ENCODE results near the gene FOXN3. TPM values are rescaled to one million over a fixed set of nuclear protein-coding genes. Genes with fewer than 3 reads are reported as not detected.
"Not testable (repeated sequence)": the region's sequence is repeated elsewhere in the genome, so short reads cannot be mapped to it uniquely, and the experiment has no call there.

Gene FOXN3
- total RNA-seq, 1 donor from 2014 or later: 64.3 TPM

DNA sequence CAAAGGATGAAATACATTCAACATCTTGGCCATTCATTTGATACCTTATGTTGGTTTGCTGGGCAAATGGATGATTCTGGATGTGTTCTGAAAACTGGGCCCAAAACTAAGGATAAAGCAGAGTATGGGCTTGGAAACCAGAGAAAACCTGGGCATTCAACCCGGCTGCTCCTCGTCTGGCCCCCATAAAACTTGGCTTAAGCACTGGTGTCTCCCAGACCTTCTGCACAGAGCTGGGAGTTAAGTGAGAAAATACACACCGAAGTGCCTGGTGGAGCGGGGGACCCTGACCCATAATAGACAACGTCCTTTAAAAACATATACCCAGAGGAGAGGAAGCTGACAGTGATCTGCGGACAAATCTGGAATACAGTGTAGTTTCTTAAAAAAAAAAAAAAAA lies 112.5 kb downstream of the FOXN3 start:
- peak; percentile 38 for DNase-seq (ENCODE audit: low spot score)

DNA sequence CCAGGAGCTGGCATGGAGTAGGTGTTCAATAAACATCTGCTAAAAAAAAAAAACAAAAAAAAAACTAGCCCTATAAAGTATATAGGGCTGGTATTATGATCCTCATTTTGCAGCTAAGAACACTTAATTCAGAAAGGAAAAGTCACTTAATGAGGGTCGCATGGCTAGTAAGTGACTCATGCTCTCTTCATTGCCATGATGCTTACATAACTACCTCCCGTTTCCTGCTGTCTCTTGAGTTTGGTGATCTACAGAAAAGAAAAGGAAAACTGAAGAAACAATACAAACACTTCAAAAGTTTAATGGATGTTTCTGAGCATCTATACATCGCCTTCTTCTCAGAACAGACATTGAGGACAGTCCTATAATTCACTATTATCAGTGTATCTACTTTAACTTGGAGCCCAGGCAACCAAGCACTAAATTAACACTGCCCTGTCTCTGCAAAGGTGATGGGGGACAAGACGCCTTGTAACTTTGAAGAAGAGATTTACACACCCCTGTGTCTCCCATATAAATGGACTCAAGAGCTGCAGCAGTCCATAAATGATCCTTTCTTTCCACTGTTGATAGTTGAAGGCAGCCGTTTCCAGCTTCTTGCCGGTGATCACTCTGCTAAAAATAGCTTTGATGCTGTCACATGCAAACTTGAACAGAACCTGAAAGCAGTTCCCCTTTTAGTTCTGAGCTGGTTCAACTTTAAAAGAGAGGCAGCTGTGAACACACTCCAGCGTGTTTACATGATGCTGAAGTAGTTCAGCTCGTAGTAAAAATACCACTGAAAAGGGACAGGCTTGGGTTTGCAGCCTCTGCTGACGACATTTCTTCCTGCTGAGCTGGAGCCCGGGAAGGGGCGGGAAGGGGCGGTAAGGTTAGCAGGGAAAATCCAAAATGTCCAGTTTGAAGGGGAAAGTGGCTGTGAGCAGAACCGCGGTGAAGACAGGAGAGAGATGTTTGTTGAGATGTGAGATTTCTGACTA lies 113.3 kb downstream of the FOXN3 start:
- peak; percentile 91 for DNase-seq (ENCODE audit: low spot score)

- DNase-seq (ENCODE audit: low spot score): no peak
Measured at GRCh38 chr14:89302396-89302950, 114.6 kb downstream of the FOXN3 start.

DNA sequence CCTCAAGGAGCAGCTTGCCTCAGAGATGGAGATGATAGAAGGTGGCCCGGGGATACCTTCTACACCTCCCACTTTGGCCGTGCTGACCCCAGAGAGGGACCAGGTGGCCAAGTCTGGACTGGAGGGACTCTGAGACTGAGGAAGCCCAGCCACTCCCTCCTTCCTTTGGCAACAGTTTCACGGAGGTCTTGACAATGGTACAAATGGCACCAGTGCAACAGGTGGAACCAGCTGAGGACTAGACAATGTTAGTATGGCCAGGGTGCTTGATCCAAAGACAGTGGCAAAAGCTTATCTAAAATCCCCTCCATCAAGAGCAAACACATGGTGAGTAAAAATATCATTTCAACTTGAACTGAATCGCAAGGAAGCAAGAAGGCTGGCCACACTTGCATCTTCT lies 117.4 kb downstream of the FOXN3 start:
- no peak for DNase-seq (ENCODE audit: low spot score)

- no peak for DNase-seq (ENCODE audit: low spot score)
Measured at GRCh38 chr14:89298056-89298834, 118.8 kb downstream of the FOXN3 start.

DNA sequence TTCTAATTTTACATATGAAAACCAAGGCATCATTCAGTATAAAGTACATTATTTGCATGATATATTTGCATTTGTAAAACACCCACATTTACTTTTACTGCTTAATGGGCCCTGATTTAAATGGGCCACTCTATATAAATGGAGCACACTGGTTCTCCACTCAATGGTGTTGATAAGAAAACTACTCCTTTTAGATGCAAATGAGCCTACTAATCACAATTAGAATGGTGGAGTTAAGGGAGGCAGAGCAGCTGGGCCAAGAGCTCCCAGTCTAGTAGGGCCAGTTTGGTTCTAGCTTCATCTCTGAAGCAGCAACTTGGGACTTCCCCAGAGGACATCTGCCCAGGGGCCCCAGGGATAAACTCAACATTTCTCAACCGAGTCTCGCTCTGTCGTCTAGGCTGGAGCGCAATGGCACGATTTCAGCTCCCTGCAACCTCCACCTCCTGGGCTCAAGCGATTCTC lies 120.7 kb downstream of the FOXN3 start:
- no peak for DNase-seq (ENCODE audit: low spot score)

DNA sequence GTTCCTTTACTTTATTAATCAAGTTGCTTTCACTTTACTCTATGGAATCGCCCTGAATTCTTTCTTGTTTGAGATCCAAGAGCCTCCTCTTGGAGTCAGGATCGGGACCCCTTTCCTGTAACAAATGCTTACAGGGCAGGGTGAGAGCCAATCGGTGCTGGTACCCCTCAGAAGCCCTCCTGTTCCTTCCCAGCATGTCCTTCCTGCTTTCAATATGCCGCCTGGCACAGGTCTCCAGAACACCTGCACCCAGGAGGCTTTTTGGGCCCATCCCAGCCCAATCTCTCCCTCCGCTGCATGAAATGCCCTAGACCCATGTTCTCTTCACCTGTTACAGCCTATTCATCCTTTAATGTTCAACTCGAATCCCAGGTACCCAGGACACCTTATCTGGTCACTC lies 122.2 kb downstream of the FOXN3 start:
- DNase-seq (ENCODE audit: low spot score): no peak

GRCh38 chr14:89294469-89294868 lies 122.6 kb downstream of the FOXN3 start:
- not testable (repeated sequence) for DNase-seq (ENCODE audit: low spot score)

- no peak for DNase-seq (ENCODE audit: low spot score)
Measured at GRCh38 chr14:89294060-89294459, 123.0 kb downstream of the FOXN3 start.

DNA sequence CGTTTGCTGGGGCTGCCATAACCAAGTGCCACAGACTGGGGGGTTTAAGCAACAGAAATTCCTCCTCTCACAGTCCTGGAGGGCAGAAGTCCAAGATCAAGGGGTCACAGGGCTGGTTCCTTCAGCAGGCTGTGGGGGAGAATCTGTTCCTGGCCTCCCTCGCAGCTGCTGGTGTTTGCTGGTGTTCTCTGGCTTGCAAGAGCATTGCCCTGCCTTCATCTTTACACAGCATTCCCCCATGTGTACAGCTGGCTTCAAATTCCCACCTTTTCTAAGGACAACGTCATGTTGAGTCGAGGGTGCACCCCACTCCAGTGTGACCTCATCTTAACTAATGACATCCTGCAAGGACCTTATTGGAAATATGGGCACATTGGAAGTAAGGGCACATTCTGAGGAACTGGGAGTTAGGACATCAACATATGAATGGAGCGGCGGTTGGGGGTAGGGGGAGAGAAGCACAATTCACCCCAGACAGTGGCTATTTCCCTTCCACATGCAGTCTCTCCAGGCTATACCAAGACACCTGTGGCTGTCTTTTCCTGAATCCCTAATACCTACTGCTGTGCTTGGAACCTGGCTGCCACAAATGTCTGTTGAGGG lies 123.6 kb downstream of the FOXN3 start:
- no peak for DNase-seq (ENCODE audit: low spot score)

DNA sequence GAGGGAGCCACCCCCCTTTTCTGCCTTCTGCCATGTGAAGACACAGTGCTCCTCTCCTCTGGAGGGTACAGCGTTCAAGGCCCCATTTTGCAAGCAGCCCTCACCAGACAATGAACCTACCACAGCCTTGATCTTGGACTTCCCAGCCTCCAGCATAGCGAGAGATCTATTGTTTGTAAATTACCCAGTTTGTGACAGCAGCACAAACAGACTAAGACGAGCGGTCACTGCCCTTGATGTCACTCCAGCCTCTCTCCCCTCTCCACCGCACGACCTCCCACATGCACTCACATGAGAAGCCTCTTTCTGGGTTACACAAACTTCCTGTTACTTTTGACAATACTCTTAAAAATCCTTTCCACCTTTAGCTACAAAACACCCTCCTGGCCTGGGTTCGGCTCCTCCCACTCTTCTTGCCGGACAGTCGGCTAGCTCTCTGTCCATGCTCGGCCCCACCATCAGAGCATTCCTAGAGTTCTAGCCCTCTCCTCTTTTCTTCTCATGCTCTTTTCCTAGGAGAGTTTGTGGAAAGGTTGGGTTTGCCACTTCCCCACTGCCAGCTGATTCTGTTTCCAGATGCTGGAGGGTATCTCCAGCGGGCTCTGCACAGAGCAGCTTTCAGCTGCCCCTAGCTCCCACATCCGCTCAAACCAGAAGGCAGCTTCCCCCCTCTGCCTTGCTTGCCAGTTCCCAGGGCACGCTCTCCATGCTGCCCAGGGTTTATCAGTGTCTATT lies 124.3 kb downstream of the FOXN3 start:
- DNase-seq (ENCODE audit: low spot score): no peak

GRCh38 chr14:89291351-89291940 lies 125.6 kb downstream of the FOXN3 start:
- DNase-seq (ENCODE audit: low spot score): no peak

- no peak for DNase-seq (ENCODE audit: low spot score)
Measured at GRCh38 chr14:89290813-89291212, 126.2 kb downstream of the FOXN3 start.

DNA sequence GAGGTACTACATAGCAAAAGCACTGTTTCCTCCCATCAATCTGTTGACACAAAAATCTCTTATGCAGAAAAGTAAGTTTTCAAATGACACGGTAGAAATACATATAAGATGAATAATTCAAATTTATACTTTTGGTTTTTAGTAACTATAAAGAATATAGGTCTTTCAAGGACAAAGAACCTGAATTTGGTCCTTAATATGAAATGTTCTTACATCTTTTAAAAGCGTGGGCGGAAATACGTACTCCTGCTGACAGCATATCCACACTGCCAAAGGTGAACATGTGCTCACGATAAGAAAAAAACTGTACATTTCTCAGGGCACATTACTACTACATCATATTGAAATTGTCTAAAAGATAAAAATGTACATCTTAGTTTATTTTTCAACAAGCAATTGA lies 127.6 kb downstream of the FOXN3 start:
- no peak for DNase-seq (ENCODE audit: low spot score)

DNA sequence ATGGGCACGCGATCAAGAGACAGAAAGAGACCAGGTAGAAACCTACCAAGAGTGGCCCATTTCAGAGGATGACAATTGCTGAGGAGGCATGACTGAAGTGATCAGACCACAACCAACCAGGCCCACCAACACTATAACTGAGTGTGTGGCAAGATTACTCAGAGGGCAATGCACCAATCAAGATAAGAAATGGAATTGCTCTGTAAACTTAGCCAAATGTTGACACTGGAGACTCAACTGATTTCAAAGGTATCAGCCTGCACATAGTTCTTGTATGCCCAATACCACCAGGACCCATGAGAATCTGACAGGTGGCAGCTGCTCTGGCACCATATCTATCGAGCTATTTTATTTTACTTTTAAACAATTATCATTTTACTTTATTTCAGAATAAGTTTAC lies 128.9 kb downstream of the FOXN3 start:
- no peak for DNase-seq (ENCODE audit: low spot score)

DNA sequence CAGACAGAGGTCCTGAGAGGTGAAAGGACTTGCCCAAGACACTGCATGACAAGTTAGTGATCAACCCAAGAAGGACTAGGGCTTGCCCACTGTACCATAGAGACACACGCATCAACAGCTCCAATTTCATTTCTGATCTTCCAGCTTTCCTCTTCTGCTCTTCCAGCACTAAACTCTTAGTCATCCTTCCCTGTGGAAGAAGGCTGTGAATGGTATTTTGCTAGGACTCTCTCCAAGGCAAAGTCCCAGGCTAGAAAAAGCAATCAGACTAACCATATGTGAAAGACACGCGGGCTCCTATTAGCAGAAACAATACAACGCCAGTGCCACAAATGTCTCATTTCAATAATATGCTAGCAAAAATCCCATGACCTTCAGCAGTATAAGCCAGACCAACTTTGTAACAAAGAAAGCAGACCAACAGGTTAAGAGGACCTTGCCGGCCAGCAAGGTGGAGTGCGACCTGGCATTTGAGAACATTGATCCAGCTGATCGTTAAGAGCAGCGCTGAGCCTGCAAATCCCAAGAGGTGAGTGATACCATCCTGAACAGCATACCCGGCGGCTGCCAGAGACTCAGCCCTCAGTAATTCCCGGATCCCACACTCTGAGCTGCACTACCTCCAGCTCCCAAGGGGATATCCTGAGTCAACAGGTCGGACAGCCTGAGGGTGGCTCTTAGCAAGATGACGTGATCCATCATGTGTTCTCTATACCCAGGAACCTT lies 132.5 kb downstream of the FOXN3 start:
- no peak for DNase-seq (ENCODE audit: low spot score)

GRCh38 chr14:89283327-89284060 lies 133.5 kb downstream of the FOXN3 start:
- DNase-seq (ENCODE audit: low spot score): no peak

- DNase-seq (ENCODE audit: low spot score): no peak
Measured at GRCh38 chr14:89282191-89282590, 134.8 kb downstream of the FOXN3 start.

- no peak for DNase-seq (ENCODE audit: low spot score)
Measured at GRCh38 chr14:89280600-89280999, 136.4 kb downstream of the FOXN3 start.
